NCI-H1436 (cell line): ENCODE results near the gene MAK.
"Not testable (repeated sequence)": the region's sequence is repeated elsewhere in the genome, so short reads cannot be mapped to it uniquely, and the experiment has no call there.

Source experiments
- DNase-seq: peaks from one replicate; lab custom pipeline; 2025; lab: John Stamatoyannopoulos, UW

The MAK gene

DNA sequence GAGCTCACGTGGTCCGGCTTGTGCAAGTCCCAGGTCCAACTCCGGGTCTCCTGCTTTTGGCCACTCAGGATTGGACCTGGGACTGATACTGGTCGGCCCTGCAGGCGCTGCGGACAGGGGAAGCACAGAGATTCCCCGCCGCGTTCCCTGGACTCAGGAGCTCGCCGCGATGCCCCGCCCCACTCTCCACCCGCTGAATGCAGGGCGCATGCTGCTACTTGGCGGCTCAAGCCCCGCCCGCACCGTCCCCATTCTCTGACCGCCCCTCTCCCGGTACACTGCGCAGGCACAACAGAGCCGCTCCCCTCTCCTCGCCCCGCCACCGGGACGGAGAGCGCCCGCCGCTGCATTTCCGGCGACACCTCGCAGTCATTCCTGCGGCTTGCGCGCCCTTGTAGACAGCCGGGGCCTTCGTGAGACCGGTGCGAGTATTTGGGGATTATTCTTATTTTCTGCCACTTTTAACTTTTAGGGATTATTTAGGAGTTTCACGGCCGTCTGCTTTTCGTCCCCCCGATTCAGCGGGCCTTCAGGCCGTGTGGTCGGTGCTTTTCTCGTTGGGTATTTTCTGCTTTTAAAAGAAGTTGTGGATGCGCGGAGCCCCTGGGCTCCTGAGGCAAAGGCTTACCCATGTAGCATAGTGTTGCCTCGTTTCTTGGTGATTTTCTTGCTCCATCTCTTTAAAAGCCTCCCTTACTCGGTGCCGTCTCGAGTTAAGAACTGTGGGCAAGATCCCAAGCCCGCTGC, 115.3 kb downstream of the MAK start, which contains the start of gene TMEM14C:
Gene TMEM14C (plus strand): TSS at position 251 of the 747 bp plus-strand sequence. CDS start 1,544 bp downstream, outside the sequence.
- DNase-seq, result peak; percentile 83

DNA sequence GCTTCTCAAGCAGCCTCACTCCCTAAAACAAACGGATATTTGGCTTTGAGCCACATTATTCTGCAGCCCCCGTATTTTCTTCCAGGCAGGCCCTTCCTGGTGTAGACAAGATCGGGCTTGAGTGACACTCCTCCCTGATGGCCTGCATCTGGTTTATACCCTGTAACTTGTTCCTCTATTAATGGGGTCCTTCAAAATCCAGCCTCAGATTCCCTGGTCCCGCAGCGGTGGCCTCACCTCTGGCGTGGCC, 115.8 kb downstream of the MAK start:
- DNase-seq, result no peak

DNA sequence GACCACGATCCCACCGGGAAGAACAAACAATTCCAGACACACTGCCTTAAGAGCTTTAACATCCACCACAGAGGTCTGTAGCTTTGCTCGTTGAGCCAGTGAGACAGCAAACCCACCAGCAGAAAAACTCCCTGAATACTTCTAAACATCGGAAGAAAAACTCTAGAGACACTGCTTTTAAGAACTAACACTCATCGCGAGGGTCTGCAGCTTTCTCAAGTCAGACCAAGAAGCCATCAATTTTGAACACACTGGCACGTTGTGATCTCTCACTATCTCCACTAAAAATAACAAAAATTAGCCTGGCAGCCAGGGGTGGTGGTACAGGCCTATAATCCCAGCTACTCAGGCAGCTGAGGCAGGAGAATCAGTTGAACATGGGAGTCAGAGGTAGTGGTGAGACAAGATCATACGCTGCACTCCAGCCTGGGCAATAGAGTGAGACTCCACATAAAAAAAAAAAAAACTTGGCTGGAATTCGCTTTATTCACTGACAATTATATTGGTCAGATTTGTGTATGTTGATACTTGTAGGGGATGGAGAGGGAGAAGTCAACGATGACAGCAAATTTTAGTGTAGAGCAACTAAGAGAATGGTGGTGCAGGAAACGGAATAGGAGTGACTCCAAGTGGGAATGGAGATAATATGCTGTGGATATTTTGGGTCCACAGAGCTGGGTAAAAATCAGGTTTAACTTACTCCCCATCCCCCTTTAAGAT, 116.3 kb downstream of the MAK start:
- no peak for DNase-seq

DNA sequence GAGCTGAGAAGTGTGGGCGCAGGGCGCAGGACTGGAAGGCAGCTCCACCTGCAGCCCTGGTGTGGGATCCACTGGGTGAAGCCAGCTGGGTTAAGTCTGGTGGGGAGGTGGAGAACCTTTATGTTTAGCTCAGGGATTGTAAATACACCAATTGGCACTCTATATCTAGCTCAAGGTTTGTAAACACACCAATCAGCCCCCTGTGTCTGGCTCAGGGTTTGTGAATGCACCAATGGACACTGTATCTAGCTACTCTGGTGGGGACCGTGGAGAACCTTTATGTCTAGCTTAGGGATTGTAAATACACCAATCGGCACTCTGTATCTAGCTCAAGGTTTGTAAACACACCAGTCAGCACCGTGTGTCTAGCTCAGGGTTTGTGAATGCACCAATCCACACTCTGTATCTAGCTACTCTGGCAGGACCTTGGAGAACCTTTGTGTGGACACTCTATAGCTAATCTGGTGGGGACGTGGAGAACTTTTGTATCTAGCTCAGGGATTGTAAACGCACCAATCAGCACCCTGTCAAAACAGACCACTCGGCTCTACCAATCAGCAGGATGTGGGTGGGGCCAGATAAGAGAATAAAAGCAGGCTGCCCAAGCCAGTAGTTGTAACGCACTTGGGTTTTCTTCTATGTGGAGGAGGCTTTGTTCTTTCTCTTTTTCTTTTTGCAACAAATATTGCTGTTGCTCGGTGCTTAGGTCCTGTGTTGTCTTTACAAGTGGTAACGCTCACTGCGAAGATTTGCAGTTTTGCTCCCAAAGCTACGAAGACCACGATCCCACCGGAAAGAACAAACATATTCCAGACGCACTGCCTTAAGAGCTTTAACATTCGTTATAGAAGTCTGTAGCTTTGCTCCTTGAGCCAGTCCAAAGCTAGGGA, 117.1 kb downstream of the MAK start:
- DNase-seq, result not testable (repeated sequence)

DNA sequence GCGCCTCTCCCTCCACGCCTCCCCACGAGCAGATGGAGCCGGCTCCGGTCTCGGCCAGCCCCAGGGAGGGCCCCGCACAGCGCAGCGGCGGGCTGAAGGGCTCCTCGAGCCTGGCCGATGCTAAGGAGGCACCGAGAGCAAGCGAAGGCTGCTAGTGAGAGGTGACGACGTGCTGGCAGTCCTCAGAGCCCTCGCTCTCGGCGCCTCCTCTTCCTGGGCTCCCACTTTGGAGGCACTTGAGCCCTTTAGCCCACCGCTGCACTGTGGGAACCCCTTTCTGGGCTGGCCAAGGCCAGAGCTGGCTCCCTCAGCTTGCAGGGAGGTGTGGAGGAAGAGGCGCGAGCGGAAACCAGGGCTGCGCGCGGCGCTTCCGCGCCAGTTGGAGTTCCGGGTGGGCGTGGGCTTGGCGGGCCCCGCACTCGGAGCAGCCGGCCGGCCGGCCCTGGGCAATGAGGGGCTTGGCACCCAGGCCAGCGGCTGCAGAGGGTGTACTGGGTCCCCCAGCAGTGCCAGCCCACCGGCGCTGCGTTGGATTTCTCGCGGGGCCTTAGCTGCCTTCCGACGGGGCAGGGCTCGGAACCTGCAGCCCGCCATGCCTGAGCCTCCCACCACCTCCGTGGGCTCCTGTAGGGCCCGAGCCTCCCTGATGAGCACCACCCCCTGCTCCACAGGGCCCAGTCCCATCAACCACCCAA, 117.9 kb downstream of the MAK start:
- no peak for DNase-seq

DNA sequence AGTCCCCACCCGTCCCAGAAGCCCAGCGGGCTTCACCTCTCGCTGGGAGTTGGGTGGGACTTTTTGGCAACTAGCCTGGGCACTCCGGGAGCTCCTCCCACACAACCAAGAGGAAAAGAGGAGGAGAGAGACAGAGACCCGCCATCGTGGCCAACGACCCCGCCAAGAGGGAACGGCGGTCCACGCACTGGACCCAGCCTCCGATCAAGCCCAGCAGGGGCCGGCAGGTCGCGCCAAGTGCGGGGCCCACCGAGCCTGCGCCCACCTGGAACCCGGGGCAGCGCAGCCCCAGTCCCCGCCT, 118.4 kb downstream of the MAK start:
- DNase-seq, result no peak

DNA sequence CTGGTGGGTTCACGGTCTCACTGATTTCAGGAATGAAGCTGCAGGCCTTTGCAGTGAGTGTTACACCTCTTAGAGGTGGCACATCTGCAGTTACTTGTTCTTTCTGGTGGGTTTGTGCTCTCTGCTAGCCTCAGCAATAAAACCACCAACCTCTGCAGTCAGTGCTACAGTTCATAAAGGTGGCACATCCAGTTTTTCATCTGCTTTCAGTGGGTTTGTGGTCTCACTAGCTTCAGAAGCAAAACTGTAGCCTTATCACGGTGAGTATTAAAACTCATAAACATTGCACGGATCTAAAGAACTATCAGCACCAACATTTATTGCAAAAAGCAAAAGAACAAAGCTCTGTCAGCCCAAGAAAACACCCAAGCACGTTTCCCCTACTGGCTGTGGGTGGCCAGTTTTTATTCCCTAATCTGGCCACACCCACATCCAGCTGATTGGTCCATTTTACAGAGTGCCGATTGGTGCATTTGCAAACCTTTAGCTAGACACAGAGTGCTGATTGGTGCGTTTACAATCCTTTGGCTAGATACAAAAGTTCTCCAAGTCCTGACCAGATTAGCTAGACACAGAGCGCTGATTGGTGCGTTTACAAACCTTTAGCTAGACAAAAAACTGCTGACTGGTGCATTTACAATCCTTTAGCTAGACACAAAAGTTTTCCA, 118.9 kb downstream of the MAK start:
- no peak for DNase-seq

DNA sequence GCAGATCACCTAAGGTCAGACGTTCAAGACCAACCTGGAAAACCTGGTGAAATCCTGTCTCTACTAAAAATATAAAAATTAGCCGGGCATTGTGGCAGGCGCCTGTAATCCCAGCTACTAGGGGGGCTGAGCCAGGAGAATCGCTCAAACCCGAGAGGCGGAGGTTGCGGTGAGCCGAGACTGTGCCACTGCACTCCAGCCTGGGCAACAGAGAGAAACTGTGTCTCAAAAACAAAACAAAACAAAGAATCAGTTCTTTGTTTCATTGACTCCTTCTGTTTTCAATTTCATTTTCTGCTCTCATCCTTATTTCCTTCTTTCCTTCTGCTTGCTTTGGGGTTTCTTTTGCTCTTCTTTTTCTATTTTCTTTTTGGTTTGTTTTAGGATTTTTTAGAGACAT, 124.4 kb downstream of the MAK start:
- DNase-seq, result no peak
